GM18951 (cell line): ENCODE data around the gene FKBP1B.

ENCODE experiments used
- POLR2A ChIP-seq: IDR thresholded peaks from 4 replicates; pipeline ENCODE4 v1.6.1; 2011; ENCODE audit warnings: mild to moderate bottlenecking; ENCODE audit not compliant: insufficient read length, insufficient read depth; ENCODE audit errors: extremely low read depth
- in situ Hi-C: fragments of 300-500 bp; cut with MboI; formaldehyde crosslinking; loops from one replicate; pipeline ENCODE4 v1.12.0; 2022; ENCODE audit warnings: low sequenced_read_pairs, mixed read lengths, inconsistent platforms; ENCODE audit not compliant: unreplicated experiment

FKBP1B gene

GRCh38 chr2:24045511-24046508, 3.7 kb upstream of the FKBP1B start:
- TF ChIP-seq POLR2A = no peak
- in situ Hi-C loops = no loop called here

GRCh38 chr2:24046599-24046929, 3.0 kb upstream of the FKBP1B start:
- TF ChIP-seq POLR2A = no peak
- in situ Hi-C loops = no loop called here

- TF ChIP-seq POLR2A = peak; percentile 88
- in situ Hi-C loops = no loop called here
Observed at GRCh38 chr2:24046930-24047702, 2.4 kb upstream of the FKBP1B start, which contains the start of gene WDCP. WDCP (minus strand) TSS chr2:24047391; CDS start chr2:24039494, 7,897 bp downstream.

GRCh38 chr2:24047703-24048033, 1.9 kb upstream of the FKBP1B start:
- TF ChIP-seq POLR2A = no peak
- in situ Hi-C loops = no loop called here

- TF ChIP-seq POLR2A = no peak
Observed at GRCh38 chr2:24048769-24049484, 614 bp upstream of the FKBP1B start.

GRCh38 chr2:24050041-24050979, 769 bp downstream of the FKBP1B start:
- no peak for TF ChIP-seq POLR2A
- in situ Hi-C loops = no loop called here

More at GRCh38 chr2:24048769-24049484, 614 bp upstream of the FKBP1B start:
- in situ Hi-C loops = no loop called here

GRCh38 chr2:24051833-24052232, 2.3 kb downstream of the FKBP1B start:
- TF ChIP-seq POLR2A = no peak
- in situ Hi-C loops = no loop called here

GRCh38 chr2:24052951-24053350, 3.4 kb downstream of the FKBP1B start:
- in situ Hi-C loops = no loop called here

GRCh38 chr2:24054366-24055010, 4.9 kb downstream of the FKBP1B start:
- in situ Hi-C loops = no loop called here
- TF ChIP-seq POLR2A = no peak

More at GRCh38 chr2:24052951-24053350, 3.4 kb downstream of the FKBP1B start:
- no peak for TF ChIP-seq POLR2A

GRCh38 chr2:24055750-24056149, 6.2 kb downstream of the FKBP1B start:
- in situ Hi-C loops = no loop called here
- no peak for TF ChIP-seq POLR2A

- in situ Hi-C loops = no loop called here
- no peak for TF ChIP-seq POLR2A
Observed at GRCh38 chr2:24058564-24059271, 9.2 kb downstream of the FKBP1B start.
